GM19328 (cell line): ENCODE measurements around the gene VPS26A.
"Not testable (repeated sequence)": the region's sequence is repeated elsewhere in the genome, so short reads cannot be mapped to it uniquely, and the experiment has no call there.

Experiments
- ATAC-seq: cut with Tn5 transposase; IDR thresholded peaks from one replicate; pipeline ENCODE4 v1.9.1; 2021; ENCODE audit warnings: mild to moderate bottlenecking, moderate library complexity; ENCODE audit not compliant: unreplicated experiment

VPS26A gene

GRCh38 chr10:69102440-69102839 lies 21.5 kb upstream of the VPS26A start:
- no peak for ATAC-seq

GRCh38 chr10:69103784-69104183 lies 20.2 kb upstream of the VPS26A start:
- ATAC-seq = no peak

GRCh38 chr10:69104994-69105790 lies 18.8 kb upstream of the VPS26A start:
- ATAC-seq = no peak

- no peak for ATAC-seq
Measured at GRCh38 chr10:69107176-69107490, 16.8 kb upstream of the VPS26A start.

- ATAC-seq = no peak
Measured at GRCh38 chr10:69107699-69108098, 16.3 kb upstream of the VPS26A start.

- no peak for ATAC-seq
Measured at GRCh38 chr10:69119896-69120295, 4.1 kb upstream of the VPS26A start.

- ATAC-seq = no peak
Measured at GRCh38 chr10:69123306-69123746, 652 bp upstream of the VPS26A start.

- ATAC-seq = peak; percentile 22
Measured at GRCh38 chr10:69124563-69125268, 738 bp downstream of the VPS26A start.

GRCh38 chr10:69125554-69125953 lies 1.6 kb downstream of the VPS26A start:
- ATAC-seq = no peak

- no peak for ATAC-seq
Measured at GRCh38 chr10:69130251-69130650, 6.3 kb downstream of the VPS26A start.

- ATAC-seq = no peak
Measured at GRCh38 chr10:69139961-69140360, 16.0 kb downstream of the VPS26A start.

GRCh38 chr10:69141304-69141703 lies 17.3 kb downstream of the VPS26A start:
- no peak for ATAC-seq

- ATAC-seq = not testable (repeated sequence)
Measured at GRCh38 chr10:69142074-69142473, 18.1 kb downstream of the VPS26A start.

GRCh38 chr10:69142983-69143382 lies 19.0 kb downstream of the VPS26A start:
- ATAC-seq = no peak

- ATAC-seq = no peak
Measured at GRCh38 chr10:69145329-69145728, 21.4 kb downstream of the VPS26A start.

GRCh38 chr10:69145864-69146263 lies 21.9 kb downstream of the VPS26A start:
- no peak for ATAC-seq

- no peak for ATAC-seq
Measured at GRCh38 chr10:69146759-69147158, 22.8 kb downstream of the VPS26A start.

GRCh38 chr10:69151984-69152383 lies 28.0 kb downstream of the VPS26A start:
- no peak for ATAC-seq

GRCh38 chr10:69153227-69153626 lies 29.2 kb downstream of the VPS26A start:
- no peak for ATAC-seq

GRCh38 chr10:69160809-69161241 lies 36.8 kb downstream of the VPS26A start:
- ATAC-seq = no peak

GRCh38 chr10:69168493-69168892 lies 44.5 kb downstream of the VPS26A start:
- ATAC-seq = no peak

GRCh38 chr10:69172241-69172982 lies 48.4 kb downstream of the VPS26A start:
- no peak for ATAC-seq
